ENCODE results near the gene LSM4.

Gene LSM4

GRCh38 chr19:18281082-18282020 lies 41.5 kb downstream of the LSM4 start, which contains the start of gene JUND (continued):
- no peak for TF ChIP-seq ZNF664 (tag by site-specific recombination; IDR thresholded peaks at IDR 0.05)
- peak; percentile 49; the same call in 1 of the 2 replicates for TF ChIP-seq ZSCAN30 (tag by site-specific recombination; IDR thresholded peaks at IDR 0.05)
- no peak for TF ChIP-seq ZNF654 (tag by site-specific recombination; IDR thresholded peaks at IDR 0.05; ENCODE audit: low read depth)
- TF ChIP-seq CTCF (tag by site-specific recombination; IDR thresholded peaks at IDR 0.05), result peak; percentile 20
- TF ChIP-seq, protein P1, sequence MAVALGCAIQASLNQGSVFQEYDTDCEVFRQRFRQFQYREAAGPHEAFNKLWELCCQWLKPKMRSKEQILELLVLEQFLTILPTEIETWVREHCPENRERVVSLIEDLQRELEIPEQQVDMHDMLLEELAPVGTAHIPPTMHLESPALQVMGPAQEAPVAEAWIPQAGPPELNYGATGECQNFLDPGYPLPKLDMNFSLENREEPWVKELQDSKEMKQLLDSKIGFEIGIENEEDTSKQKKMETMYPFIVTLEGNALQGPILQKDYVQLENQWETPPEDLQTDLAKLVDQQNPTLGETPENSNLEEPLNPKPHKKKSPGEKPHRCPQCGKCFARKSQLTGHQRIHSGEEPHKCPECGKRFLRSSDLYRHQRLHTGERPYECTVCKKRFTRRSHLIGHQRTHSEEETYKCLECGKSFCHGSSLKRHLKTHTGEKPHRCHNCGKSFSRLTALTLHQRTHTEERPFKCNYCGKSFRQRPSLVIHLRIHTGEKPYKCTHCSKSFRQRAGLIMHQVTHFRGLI (tag by site-specific recombination; IDR thresholded peaks at IDR 0.05), result no peak
- TF ChIP-seq, protein P2, sequence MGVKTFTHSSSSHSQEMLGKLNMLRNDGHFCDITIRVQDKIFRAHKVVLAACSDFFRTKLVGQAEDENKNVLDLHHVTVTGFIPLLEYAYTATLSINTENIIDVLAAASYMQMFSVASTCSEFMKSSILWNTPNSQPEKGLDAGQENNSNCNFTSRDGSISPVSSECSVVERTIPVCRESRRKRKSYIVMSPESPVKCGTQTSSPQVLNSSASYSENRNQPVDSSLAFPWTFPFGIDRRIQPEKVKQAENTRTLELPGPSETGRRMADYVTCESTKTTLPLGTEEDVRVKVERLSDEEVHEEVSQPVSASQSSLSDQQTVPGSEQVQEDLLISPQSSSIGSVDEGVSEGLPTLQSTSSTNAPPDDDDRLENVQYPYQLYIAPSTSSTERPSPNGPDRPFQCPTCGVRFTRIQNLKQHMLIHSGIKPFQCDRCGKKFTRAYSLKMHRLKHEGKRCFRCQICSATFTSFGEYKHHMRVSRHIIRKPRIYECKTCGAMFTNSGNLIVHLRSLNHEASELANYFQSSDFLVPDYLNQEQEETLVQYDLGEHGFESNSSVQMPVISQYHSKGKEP (tag by site-specific recombination; IDR thresholded peaks at IDR 0.05), result peak; percentile 47

GRCh38 chr19:18280247-18281081 lies 42.4 kb downstream of the LSM4 start:
- H3K4me3 ChIP-seq (ENCODE audit: low read depth, low read length), result peak overlapping the region; percentile 88
- POLR2A ChIA-PET, result interaction anchor here (0.6 to 6.7 kb wide), 35 partner anchors 8 to 246 kb away, joined by 3 to 184 read pairs (median 5); partner anchors contain the start of genes LSM4, MPV17L2, PGPEP1 and RAB3A
- CTCF ChIA-PET, result interaction anchor here (0.5 to 6.0 kb wide), 29 partner anchors 12 to 285 kb away, joined by 3 to 195 read pairs (median 7); partner anchors contain the start of genes IFI30, LSM4 and SSBP4
- no peaks in the 10 kb centered on the region for H3K9me3 ChIP-seq (ENCODE audit: control insufficient read depth, insufficient read depth, low read depth, low read length)
- H3K27ac ChIP-seq (ENCODE audit: extremely low read depth, low read depth, low read length), result peak overlapping the region; percentile 95
- no peaks in the 10 kb centered on the region for H3K4me1 ChIP-seq (ENCODE audit: control insufficient read depth, insufficient read depth, low read length)
- peaks cover 3 to 12% of the 10 kb centered on the region in 2 experiments; a peak in 2 of 3 replicates for H3K36me3 ChIP-seq (ENCODE audit: control insufficient read depth in 2 of 2, insufficient read depth in 1 of 2, low read length in 2 of 2)
- TF ChIP-seq SP2 (tag by site-specific recombination; IDR thresholded peaks at IDR 0.05) (peak; percentile 69), ZIC2 (tag by site-specific recombination; IDR thresholded peaks at IDR 0.05) (0 out of 2 replicates have a peak, but pooled peaks have one; percentile 34), ZNF548 (tag by site-specific recombination; IDR thresholded peaks at IDR 0.05) (no peak), ZBTB1 (tag by site-specific recombination; IDR thresholded peaks at IDR 0.05) (no peak), BCL11A (tag by site-specific recombination; IDR thresholded peaks at IDR 0.05; ENCODE audit: low read depth) (no peak), ZEB2 (tag by site-specific recombination; IDR thresholded peaks at IDR 0.05) (peak; percentile 27), ZNF335 (tag by site-specific recombination; conservative IDR thresholded peaks at IDR 0.05) (peak; percentile 65), ZBTB11 (tag by site-specific recombination; conservative IDR thresholded peaks at IDR 0.05; ENCODE audit: low read depth) (no peak), BCL6B (tag by site-specific recombination; IDR thresholded peaks at IDR 0.05) (no peak), KLF10 (tag by site-specific recombination; IDR thresholded peaks at IDR 0.05) (no peak; the same call in 1 of the 2 replicates), ZNF18 (tag by site-specific recombination; IDR thresholded peaks at IDR 0.05) (no peak)
- TF ChIP-seq, protein P3, sequence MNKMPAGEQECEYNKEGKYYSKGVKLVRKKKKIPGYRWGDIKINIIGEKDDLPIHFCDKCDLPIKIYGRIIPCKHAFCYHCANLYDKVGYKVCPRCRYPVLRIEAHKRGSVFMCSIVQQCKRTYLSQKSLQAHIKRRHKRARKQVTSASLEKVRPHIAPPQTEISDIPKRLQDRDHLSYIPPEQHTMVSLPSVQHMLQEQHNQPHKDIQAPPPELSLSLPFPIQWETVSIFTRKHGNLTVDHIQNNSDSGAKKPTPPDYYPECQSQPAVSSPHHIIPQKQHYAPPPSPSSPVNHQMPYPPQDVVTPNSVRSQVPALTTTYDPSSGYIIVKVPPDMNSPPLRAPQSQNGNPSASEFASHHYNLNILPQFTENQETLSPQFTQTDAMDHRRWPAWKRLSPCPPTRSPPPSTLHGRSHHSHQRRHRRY (tag by site-specific recombination; IDR thresholded peaks at IDR 0.05), result peak; percentile 100
